Astrocyte (in vitro differentiated cells and primary cell): ENCODE data around the gene MDN1.
"Not testable (repeated sequence)": the region's sequence is repeated elsewhere in the genome, so short reads cannot be mapped to it uniquely, and the experiment has no call there.

ENCODE experiments used
- CTCF ChIP-seq: IDR thresholded peaks from 2 replicates; pipeline ENCODE4 v1.5.1; 2011; ENCODE audit warnings: low read depth, mild to moderate bottlenecking, inconsistent platforms, low read length, moderate library complexity; ENCODE audit not compliant: insufficient read depth
- EZH2 ChIP-seq: IDR thresholded peaks from 2 replicates; pipeline ENCODE4 v1.6.1; 2012; ENCODE audit warnings: mild to moderate bottlenecking, low read length, inconsistent platforms; ENCODE audit not compliant: insufficient read depth

DNA sequence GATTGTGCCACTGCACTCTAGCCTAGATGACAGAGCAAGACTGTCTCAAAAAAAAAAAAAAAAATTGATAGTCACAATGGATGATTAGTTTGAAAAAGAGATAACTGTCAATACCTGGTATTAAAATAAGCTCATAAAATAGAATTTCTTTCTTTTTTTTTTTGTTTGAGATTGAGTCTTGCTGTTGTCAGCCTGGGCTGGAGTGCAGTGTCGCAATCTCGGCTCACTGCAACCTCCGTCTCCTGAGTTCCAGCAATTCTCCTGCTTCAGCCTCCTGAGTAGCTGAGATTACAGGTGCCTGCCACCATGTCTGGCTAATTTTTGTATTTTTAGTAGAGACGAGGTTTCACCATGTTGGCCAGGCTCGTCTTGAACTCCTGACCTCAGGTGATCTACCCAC is 27.9 kb upstream of the MDN1 start:
- TF ChIP-seq CTCF, EZH2: not testable (repeated sequence)
